GM10248 (cell line): ENCODE data around the gene CCR5AS.
"Not testable (repeated sequence)": the region's sequence is repeated elsewhere in the genome, so short reads cannot be mapped to it uniquely, and the experiment has no call there.

Experiments
- CTCF ChIA-PET: fragments of 300-600 bp; sonication (Branson Sonifier 250); formaldehyde crosslinking; extraction: SDS; loops from one replicate; lab custom pipeline; 2021; ENCODE audit warnings: antibody characterized with exemption; lab: Yijun Ruan, JAX
- POLR2A ChIA-PET: fragments of 350-650 bp; sonication (Branson Sonifier 250); formaldehyde crosslinking; extraction: SDS; loops from one replicate; lab custom pipeline; 2020; ENCODE audit warnings: antibody characterized with exemption; lab: Yijun Ruan, JAX
- DNase-seq: peaks from one replicate; pipeline ENCODE4 v3.0.0; 2012; ENCODE audit errors: extremely low spot score
- CTCF ChIP-seq: IDR thresholded peaks from 2 replicates; pipeline ENCODE4 v1.5.1; 2012; ENCODE audit warnings: mild to moderate bottlenecking, low read depth; ENCODE audit errors: extremely low read depth, missing control alignments, control extremely low read depth

CCR5AS gene

DNA sequence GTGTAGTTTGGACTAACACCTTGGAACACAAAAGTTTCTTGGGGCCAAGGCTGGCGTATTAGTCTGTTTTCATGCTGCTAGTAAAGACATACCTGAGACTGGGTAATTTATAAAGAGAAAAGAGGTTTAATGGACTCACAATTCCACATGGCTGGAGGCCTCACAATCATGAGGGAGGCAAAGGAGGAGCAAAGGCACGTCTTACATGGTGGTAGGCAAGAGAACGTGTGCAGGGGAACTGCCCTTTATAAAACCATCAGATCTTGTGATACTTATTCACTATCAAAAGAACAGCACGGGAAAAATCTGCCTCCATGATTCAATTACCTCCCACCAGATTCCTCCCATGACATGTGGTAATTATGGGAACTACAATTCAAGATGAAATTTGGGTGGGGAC lies 62.4 kb downstream of the CCR5AS start:
- no peak for TF ChIP-seq CTCF
- ChIA-PET CTCF (no interaction called here), POLR2A (no interaction called here)
- DNase-seq = no peak

DNA sequence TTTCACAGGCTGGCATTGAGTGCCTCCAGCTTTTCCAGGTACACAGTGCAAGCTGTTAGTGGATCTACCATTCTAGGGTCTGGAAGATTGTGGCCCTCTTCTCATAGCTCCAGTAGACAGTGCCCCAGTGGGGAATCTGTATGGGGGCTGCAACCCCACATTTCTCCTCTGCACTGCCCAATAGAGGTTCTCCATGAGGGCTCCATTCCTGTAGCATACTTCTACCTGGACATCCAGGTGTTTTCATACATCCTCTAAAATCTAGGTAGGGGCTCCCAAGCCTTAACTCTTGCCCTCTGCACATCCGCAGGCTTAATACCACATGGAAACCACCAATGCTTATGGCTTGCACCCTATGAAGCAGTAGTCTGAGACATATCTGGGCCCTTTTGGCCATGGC lies 68.0 kb downstream of the CCR5AS start:
- ChIA-PET CTCF (no interaction called here), POLR2A (no interaction called here)
- DNase-seq = no peak
- TF ChIP-seq CTCF = no peak

GRCh38 chr3:46337911-46338310 lies 69.0 kb downstream of the CCR5AS start:
- ChIA-PET POLR2A (no interaction called here), CTCF (no interaction called here)
- DNase-seq = no peak
- no peak for TF ChIP-seq CTCF

- TF ChIP-seq CTCF = no peak
- POLR2A ChIA-PET = no interaction called here
- DNase-seq = no peak
- CTCF ChIA-PET = interaction anchor here (1.4 to 2.0 kb wide), 4 partner anchors 11 to 35 kb away, joined by 3 to 4 read pairs (median 4); partner anchors contain the start of genes CCR2 and CCR5
Measured at GRCh38 chr3:46335541-46335940, 71.3 kb downstream of the CCR5AS start.

DNA sequence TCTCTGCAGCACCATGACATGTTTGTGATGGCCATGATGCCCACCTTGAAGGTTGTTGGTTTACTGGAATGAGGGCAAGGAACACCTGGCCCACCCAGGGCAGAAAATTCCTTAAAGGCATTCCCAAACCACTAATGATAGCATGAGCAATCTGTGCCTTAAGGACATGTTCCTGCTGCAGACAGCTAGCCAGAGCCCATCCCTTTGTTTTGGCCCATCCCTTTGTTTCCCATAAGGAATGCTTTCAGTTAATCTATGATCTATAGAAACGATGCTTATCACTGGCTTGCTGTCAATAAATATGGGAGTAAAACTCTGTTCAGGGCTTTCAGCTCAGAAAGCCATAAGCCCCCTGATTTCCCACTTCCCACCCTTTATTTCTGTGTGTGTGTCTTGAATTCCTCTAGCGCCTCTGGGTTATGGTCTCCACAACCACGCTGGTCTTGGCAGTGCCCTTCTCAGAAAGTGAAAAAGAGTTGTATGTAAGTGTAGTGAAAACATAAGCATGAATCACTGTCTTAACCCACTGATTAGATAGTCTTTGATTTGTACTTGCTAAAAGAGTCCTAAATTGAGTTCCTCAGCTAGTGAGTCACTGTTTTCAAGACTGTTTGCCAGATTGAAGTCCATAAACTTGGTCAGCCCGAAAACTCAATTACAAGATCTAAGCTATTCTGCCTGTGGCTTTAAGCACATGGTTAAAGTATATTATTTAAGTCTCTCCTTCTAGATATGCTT lies 72.0 kb downstream of the CCR5AS start:
- POLR2A ChIA-PET = no interaction called here
- no peak for DNase-seq
- CTCF ChIA-PET = interaction anchor here (1.4 to 2.0 kb wide), 5 partner anchors 10 to 35 kb away, joined by 3 to 5 read pairs (median 4); partner anchors contain the start of genes CCR2 and CCR5
- TF ChIP-seq CTCF = no peak

- DNase-seq, CTCF ChIA-PET, POLR2A ChIA-PET: not testable (repeated sequence)
Measured at GRCh38 chr3:46330676-46331075, 76.2 kb downstream of the CCR5AS start.

GRCh38 chr3:46325645-46326300 lies 81.1 kb downstream of the CCR5AS start:
- POLR2A ChIA-PET = no interaction called here
- CTCF ChIA-PET = interaction anchor here (1.3 to 1.5 kb wide), 2 partner anchors 10 to 27 kb away, joined by 3 to 4 read pairs; no protein-coding TSS in a partner anchor

More at GRCh38 chr3:46325645-46326300, 81.1 kb downstream of the CCR5AS start:
- no peak for DNase-seq
- no peak for TF ChIP-seq CTCF
